HL-60/S4 treated with phorbol 12-myristate 13-acetate at 8.2 ng/mL for 4 days and 3 days (cell line): ENCODE data around the gene IL32.

Experiments used
- in situ Hi-C: fragments of 300-500 bp; cut with MboI; formaldehyde crosslinking; loops from 2 replicates; pipeline ENCODE4 v1.15.0; 2022; ENCODE audit warnings: low sequenced_read_pairs

The IL32 gene

GRCh38 chr16:3065069-3065741 lies at the start of gene IL32:
Gene IL32 (plus strand): TSS chr16:3065640. CDS start chr16:3065812, 172 bp downstream.
- in situ Hi-C loops: no loop called here

- in situ Hi-C loops: no loop called here
These were observed 49.4 kb upstream of the IL32 start for GRCh38 chr16:3015865-3016521.

- in situ Hi-C loops: no loop called here
These were observed 48.1 kb upstream of the IL32 start for GRCh38 chr16:3017344-3017743.

GRCh38 chr16:3017794-3018506 lies 47.5 kb upstream of the IL32 start, which contains the start of gene CLDN6:
Gene CLDN6 (minus strand): TSS chr16:3018183. CDS start chr16:3016021, 2,162 bp downstream.
- in situ Hi-C loops: no loop called here

- in situ Hi-C loops: no loop called here
These were observed 45.7 kb upstream of the IL32 start for GRCh38 chr16:3019594-3020246.

- in situ Hi-C loops: no loop called here
These were observed 45.2 kb upstream of the IL32 start, which contains the start of gene TNFRSF12A for GRCh38 chr16:3020247-3020603. Gene TNFRSF12A (plus strand): TSS chr16:3020368. CDS start chr16:3020398, 30 bp downstream.

- in situ Hi-C loops: no loop called here
These were observed 44.6 kb upstream of the IL32 start for GRCh38 chr16:3020604-3021448.

- in situ Hi-C loops: no loop called here
These were observed 43.8 kb upstream of the IL32 start for GRCh38 chr16:3021449-3022207.

- in situ Hi-C loops: no loop called here
These were observed 43.2 kb upstream of the IL32 start for GRCh38 chr16:3022208-3022683.

- in situ Hi-C loops: no loop called here
These were observed 42.6 kb upstream of the IL32 start for GRCh38 chr16:3022684-3023414.

- in situ Hi-C loops: no loop called here
These were observed 42.1 kb upstream of the IL32 start for GRCh38 chr16:3023415-3023668.

- in situ Hi-C loops: no loop called here
These were observed 41.6 kb upstream of the IL32 start, which contains the start of the genes HCFC1R1 and THOC6 for GRCh38 chr16:3023669-3024478. Gene HCFC1R1 (minus strand): TSS chr16:3023942. CDS start chr16:3023941, 1 bp downstream. Gene THOC6 (plus strand): TSS chr16:3024035. CDS start chr16:3024327, 292 bp downstream.

- in situ Hi-C loops: no loop called here
These were observed 40.1 kb upstream of the IL32 start for GRCh38 chr16:3025032-3026002.

GRCh38 chr16:3026003-3026378 lies 39.4 kb upstream of the IL32 start:
- in situ Hi-C loops: no loop called here

- in situ Hi-C loops: no loop called here
These were observed 38.6 kb upstream of the IL32 start for GRCh38 chr16:3026609-3027488.

- in situ Hi-C loops: no loop called here
These were observed 38.0 kb upstream of the IL32 start for GRCh38 chr16:3027489-3027795.
